HG02678 (cell line): ENCODE data around the gene PRRT1B.

Experiments
- ATAC-seq: cut with Tn5 transposase; IDR thresholded peaks from one replicate; pipeline ENCODE4 v1.9.1; 2021; ENCODE audit warnings: mild to moderate bottlenecking, moderate library complexity; ENCODE audit not compliant: unreplicated experiment

PRRT1B gene

DNA sequence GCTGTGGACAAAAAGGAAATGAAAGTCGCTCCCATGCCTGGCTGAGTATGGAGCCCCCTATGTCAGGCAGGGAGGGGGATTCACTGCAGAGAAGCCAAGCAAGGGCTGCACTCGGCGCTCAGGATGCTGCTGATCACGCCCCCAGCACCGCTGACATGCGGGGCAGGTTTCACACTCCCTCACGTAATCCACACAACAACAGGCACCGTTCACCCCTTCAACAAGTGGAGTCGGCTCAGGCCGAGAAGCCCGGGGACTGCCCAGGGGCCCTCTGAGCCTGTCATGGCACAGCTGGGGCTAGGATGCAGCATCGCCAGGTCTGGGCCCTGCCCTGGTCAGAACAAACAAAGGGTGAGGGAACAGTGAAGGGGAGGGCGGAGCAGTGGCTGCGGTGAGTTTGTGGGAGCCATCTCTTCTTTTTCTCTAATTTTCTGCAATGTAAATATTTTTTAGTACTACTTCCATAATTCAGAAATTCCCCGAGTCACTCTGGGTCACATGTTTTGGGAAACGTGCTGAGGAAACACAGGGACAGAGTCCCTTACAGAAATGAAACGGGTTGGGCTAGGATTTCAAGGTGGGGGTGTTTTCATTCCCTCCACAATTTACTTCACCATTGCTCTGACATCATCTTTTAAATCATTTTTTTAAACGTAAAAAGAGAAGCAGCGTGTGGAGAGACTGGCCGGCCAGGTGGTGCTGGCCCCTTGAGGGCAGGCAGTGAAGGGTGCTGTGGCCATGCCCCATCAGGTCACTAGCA, 49.8 kb downstream of the PRRT1B start:
- ATAC-seq, result no peak

DNA sequence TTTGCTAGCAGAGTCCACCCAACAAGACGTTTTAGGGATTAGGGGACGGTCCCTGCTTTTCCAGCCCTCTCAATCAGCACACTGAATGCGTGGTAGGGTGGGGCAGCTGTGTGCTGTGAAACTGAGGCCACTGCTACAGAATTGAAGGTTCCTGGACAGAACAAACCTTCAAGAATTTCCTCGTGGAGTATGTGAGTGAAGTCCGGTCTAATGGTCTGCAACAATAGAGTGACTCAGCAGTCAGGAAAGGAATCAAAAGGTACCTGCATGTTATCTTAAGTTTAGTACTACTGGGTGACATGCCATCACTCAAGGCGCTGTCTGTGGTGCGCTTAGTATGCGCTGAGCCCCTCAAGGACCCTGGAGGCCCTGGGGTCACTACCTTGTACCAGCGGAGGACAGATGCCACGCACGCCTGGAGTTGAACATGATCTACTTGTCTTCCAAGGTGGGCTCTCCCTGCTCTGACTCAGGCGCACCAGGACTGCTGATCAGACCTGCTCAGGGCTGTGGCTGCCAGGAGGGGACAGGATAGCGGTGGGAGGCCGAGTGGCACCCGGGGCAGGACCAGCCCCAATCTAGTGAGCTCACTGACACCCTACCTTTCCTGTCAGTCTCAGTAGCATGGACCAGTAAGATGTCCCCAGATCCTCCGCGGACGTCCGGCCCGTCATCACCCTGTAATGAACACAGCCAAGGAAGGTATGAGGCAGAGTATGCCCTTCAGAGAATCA, 50.5 kb downstream of the PRRT1B start:
- no peak for ATAC-seq

DNA sequence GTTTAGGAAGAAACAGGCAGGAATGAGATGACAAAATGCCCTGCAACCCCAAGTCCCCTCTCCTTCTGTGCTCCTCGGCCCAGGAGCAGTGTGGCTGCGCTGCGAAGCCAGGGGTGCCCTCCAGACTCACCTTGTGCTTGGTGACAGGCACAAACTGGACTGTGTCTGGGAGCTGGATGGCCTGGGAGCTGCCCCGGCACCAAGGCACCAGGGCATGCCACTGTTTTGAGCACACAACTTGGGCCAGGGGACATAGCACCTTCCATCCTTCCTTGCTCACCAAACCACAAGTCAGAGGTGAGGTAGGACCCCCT, 51.1 kb downstream of the PRRT1B start:
- ATAC-seq, result no peak

DNA sequence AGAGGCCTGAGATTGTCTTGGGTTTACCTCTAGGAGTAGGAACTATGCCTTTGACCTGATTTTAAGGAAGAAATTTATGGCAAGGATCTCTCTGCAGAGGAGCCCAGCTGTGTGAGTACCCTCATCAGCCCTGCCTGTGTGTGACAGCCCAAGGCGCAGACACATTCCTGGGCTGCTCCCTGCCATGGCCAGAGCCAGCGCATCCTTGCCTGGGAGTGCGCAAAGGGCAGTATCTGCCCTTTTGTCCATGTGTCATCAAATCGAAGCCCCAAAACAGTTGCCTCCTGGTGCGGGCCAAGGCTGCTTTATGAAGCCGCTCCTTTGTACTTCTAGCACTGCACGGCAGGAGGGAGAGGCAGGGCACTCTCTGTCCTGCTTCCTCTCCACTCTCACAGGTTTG, 51.9 kb downstream of the PRRT1B start:
- ATAC-seq, result no peak

DNA sequence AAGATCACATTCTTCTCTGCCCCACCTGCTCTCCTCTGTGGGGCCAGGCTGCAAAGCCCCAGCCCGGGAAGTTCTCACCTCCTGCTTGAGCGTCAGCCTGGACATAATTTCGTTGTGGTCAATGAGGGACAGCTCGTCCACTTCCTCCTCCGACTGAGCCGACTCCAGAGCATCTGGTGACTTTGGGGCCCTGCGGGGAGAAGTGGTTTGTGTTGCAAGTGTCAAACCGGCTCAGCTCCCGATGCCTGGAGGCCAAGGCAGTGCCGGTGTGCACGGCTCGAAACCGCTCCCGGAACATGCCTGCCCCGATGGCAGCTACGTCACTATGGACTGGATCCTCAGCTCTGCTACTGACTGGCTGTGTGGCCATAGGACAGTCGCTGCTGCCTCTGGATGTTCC, 52.8 kb downstream of the PRRT1B start:
- no peak for ATAC-seq

DNA sequence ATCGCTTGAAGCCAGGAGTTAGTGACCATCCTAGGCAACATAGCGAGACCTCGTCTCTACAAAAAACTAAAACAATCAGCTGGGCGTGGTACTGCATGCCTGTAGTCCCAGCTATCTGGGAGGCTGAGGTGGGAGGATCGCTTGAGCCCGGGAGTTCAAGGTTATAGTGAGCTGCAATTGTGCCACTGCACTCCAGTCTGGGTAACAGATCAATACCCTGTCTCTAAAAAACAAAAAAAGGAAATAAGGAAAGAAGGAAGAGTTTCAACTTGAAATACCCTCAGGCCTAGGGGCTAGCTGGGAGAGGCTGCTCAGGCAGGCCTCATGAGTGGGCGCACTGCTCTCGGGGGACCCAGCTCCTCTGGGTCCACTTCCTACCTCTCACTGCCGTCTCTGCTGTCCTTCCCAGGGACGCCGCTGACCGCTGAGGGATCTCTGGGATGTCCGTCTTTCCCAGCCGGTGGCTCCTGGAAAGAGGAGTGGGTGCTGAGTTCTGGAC, 56.4 kb downstream of the PRRT1B start:
- no peak for ATAC-seq

DNA sequence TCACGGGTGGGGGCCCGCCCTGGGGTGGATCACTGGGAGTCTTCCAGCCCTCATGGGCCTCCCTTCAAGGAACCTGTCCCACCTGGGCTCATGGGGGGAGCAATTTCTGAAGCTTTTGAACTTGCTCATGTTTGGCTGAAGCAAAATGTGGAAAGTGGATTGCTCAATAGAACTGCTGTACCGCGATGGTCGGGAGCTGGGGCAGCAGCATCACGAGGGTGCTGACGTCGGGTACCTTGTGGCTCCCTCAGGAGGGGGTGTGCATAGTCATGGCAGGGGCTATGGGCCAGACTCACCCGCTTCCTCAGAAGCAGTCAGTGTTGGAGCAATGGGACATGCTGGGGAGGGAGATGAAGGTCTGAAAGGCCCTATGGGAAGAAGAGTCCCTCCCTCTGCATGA, 57.9 kb downstream of the PRRT1B start:
- ATAC-seq, result no peak

DNA sequence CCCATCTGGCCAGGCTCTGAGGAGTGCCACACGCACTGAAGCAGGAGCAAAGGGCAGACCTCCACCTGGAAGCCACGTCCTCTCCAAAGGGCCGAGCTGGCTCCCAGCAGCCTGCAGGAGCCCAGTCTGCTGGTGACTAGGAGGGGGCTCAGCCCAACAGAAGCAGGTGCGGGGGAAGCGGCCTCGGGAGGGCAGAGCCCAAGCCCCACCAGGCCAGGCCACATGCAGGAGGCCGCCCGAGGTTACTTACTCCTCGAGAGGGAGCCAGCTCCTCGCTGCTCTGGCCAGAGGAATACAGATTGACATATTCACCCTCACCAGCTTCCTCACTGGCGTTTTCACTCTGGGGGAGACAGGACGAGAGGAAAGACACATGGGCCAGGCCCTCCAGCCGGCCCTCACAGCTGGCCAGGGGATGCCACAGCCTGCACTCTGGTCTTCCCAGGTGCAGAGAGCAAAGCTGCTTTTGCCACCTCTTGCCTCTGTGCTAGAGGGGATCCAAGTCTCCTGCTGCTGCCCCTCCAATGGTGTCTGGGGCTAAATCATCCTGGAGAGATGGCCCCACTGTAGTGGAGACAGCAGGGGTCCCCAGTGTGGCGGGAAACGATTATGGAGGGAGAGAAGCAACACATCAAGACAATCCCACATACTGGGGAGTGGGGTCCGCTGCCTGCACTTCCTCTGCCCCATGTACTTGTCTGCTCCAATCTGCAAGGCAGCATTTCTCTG, 58.6 kb downstream of the PRRT1B start:
- no peak for ATAC-seq

DNA sequence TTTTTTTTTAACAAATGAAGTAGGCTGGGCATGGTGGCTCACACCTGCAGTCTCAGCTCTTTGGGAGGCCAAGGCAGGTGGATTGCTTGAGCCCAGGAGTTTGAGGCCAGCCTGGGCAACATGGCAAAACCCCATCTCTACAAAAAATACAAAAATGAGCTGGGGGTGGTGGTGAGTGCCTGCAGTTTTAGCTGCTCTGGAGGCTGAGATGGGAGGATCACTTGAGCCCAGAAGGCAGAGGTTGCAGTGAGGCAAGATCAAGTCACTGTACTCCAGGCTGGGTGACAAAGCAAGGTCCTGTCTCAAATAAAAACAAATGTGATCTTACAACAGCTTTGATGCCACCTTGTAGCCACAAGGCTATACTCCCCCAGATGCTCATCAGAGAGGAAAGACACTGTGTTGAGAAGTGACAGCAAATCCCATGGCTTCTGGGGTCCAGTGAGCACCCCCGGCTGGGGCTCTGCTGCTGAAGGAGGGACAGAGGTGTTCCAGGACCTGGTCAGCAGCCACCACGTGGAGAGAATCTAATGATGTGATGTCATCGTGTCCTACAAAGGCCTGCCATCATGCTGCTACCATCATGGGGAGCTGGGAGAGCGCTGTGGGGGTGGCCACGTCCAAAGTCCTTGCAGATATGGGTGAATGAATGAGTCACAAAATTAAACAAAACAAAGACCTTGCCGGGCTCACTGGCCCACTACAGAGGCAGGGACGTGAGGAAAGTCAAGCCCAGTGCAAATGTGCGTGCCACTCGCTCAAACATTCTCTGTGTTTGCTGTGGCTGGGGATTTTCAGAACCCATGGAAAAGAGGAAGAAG, 60.7 kb downstream of the PRRT1B start:
- ATAC-seq, result no peak

DNA sequence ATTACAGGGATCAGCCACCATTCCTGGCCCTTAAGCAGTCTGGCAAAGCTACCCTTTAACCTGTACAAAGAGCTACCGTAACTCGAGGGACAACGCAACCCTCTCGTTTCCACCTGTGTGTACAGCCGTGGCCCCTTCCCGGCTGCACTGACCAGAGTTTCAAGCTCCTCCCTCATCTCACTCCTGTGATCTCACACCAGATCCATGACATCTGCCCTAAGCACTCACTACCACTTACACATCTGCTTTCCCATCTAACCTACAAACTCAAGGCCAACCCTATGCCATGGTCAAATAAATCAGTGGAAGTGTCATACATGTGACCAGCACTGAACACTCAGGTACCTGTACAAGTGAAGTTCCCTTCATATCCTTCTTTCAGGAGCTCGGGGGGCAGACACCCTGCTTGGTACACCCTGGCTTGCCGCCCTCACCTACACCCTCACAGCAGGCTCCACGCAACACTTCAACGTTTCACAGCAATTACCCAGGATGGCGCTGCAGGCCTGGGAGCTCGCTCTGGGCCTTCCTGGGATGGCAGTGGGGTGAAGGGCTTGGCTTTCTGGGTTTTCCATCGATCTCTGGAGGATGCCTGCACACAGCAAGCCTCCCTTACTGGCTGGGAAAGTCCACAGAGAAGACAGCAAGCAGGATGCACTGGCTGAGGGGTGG, 61.7 kb downstream of the PRRT1B start:
- ATAC-seq, result no peak

DNA sequence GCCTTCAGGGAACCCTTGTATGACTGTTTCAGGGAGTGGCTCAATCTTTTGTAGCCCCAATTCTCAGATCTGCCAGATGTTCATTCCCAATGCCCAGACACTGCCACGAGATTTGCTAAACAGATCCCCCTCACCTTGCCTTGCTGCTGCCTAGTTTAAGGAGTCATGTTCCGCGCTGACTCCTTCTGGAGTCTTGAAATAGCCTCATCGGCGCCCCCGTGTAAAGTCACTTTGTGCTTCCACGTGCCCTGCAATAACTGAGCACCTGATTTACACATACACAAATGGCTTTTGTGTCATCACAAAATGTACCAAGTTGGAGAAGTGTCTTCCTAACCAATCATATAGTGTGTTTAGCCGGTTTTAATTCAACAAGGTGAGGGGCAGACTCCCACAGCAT, 62.3 kb downstream of the PRRT1B start:
- ATAC-seq, result no peak

DNA sequence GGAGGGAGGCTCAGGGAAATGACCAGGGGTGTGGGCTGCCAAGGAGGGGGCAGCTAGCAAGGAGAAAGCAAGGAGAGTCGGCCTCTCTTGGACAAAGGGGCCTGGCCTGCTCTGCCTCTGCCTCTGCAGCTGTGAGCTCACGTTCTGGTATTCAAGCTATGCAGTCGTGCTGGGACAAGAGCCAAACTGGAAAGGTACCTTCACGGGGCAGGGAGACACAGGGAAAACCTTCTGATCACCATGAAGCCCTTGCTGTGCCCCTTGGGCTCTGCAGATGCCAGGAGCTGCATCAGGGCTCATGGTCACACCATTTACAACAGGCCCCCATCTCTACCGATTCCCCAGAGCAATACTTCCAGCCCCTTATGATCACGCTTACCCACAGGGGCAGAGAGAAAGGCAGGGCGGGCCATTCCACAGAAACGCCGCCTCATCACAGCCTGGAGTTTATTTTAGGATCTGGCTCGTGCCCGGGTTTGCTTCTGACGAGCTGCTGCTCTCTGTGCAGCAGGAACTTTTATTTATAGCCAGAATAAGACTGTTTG, 63.2 kb downstream of the PRRT1B start:
- no peak for ATAC-seq
